Gastrocnemius medialis (tissue), 4 donors: ENCODE data around the gene PRICKLE4. TPM values are rescaled to one million over a fixed set of nuclear protein-coding genes. Genes with fewer than 3 reads are reported as not detected.

Experiments used
- ATAC-seq, 2 donors: fragments of 150-250 bp; one replicate each; pipeline ENCODE4 v1.9.1; 2016
- DNase-seq, 2 donors: peaks; one replicate each; pipeline ENCODE4 v3.0.0-alpha.2; 2019
- H3K27ac ChIP-seq, 4 donors: fragments of 200-600 bp; sonication (generic); 1 replicate in 1 of 4; 2 replicates in 3 of 4; pipeline ENCODE4 v1.5.1; 2016 to 2018; ENCODE audit warnings: mild to moderate bottlenecking in 2 of 4, moderate library complexity in 1 of 4
- H3K27me3 ChIP-seq, 3 donors: fragments of 200-600 bp; sonication (generic) in 2 of 3; 1 replicate in 1 of 3; 2 replicates in 2 of 3; pipeline versions ENCODE4 v1.5.1 to v1.6.0; 2016 to 2019; ENCODE audit warnings: mild to moderate bottlenecking in 1 of 3, moderate library complexity in 1 of 3
- H3K36me3 ChIP-seq, 2 donors: fragments of 200-600 bp; sonication (generic) in 1 of 2; one replicate each; pipeline ENCODE4 v1.5.1; 2017 to 2018
- H3K4me1 ChIP-seq, 2 donors: fragments of 200-600 bp; sonication (generic) in 1 of 2; one replicate each; pipeline ENCODE4 v1.5.1; 2016 to 2017; ENCODE audit warnings: mild to moderate bottlenecking in 2 of 2
- H3K4me3 ChIP-seq, 4 donors: fragments of 200-600 bp; sonication (generic) in 3 of 4; 1 replicate in 1 of 4; 2 replicates in 3 of 4; pipeline ENCODE4 v1.5.1; 2016 to 2019; ENCODE audit warnings: mild to moderate bottlenecking in 2 of 4
- H3K9me3 ChIP-seq, 3 donors: fragments of 200-600 bp; sonication (generic) in 2 of 3; 1 replicate in 1 of 3; 2 replicates in 2 of 3; pipeline ENCODE4 v1.5.1; 2016 to 2019
- POLR2A ChIP-seq, 2 donors: fragments of 450-650 bp; IDR thresholded peaks; one replicate each; pipeline ENCODE4 v1.6.1; 2017; ENCODE audit warnings: antibody characterized with exemption in 2 of 2, mild to moderate bottlenecking in 2 of 2, moderate library complexity in 2 of 2
- in situ Hi-C, 4 donors: fragments of 200-750 bp; cut with MboI; loops; one replicate each; pipeline versions ENCODE4 v1.15.0 to v1.8.0; 2017; ENCODE audit warnings: low sequenced_read_pairs in 4 of 4
- intact Hi-C: fragments of 100-400 bp; cut with DNase I; formaldehyde crosslinking; loops from one replicate; pipeline ENCODE4 v1.15.1; 2023; ENCODE audit warnings: low total_unique reads
- total RNA-seq, 4 donors: library from RNA; depleted of rRNA; stranded (reverse); fragments of >200 nt; gene quantifications; one replicate each; pipeline versions ENCODE4 v1.1.0 to v1.2.3, GENCODE V29; 2016
- TF ChIP-seq, protein P1 (sequence below), 5 experiments: fragments of 450-650 bp in 3 of 5; fragments of 200-600 bp in 2 of 5; sonication (generic) in 2 of 5; IDR thresholded peaks in 4 of 5; conservative IDR thresholded peaks in 1 of 5; 1 replicate in 4 of 5; 2 replicates in 1 of 5; pipeline ENCODE4 v1.5.1; 2016 to 2019; ENCODE audit warnings: antibody characterized with exemption in 5 of 5, mild to moderate bottlenecking in 3 of 5, moderate library complexity in 3 of 5

The PRICKLE4 gene
- total RNA-seq, 4 donors from 2014 or later = 0.59 to 6.2 (median 1.8) TPM

DNA sequence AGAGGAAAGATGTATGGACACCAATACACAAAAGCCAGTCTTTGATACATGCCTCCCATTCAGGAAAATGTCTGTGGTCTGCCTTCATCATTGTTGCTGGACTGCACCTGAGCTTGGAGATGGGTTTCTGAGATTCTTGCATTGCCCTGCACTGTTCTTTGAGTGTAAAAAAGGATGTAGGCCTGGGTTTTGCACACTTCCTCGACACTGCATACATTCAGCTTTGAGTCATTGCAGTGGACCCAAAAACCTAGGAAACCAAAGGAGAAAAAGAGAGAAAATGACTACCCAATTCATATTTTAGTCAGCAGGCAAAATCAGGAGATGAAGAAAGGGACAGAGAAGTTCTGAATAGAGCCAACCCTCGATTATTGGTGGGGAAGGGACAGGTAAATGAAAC is 15.9 kb downstream of the PRICKLE4 start:
- intact Hi-C loops = no loop called here
- H3K4me3 ChIP-seq = no peak overlapping the region
- peaks cover 0 to 35% of the 10 kb centered on the region in 2 donors for H3K36me3 ChIP-seq
- TF ChIP-seq, protein P1, sequence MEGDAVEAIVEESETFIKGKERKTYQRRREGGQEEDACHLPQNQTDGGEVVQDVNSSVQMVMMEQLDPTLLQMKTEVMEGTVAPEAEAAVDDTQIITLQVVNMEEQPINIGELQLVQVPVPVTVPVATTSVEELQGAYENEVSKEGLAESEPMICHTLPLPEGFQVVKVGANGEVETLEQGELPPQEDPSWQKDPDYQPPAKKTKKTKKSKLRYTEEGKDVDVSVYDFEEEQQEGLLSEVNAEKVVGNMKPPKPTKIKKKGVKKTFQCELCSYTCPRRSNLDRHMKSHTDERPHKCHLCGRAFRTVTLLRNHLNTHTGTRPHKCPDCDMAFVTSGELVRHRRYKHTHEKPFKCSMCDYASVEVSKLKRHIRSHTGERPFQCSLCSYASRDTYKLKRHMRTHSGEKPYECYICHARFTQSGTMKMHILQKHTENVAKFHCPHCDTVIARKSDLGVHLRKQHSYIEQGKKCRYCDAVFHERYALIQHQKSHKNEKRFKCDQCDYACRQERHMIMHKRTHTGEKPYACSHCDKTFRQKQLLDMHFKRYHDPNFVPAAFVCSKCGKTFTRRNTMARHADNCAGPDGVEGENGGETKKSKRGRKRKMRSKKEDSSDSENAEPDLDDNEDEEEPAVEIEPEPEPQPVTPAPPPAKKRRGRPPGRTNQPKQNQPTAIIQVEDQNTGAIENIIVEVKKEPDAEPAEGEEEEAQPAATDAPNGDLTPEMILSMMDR (IDR thresholded peaks at IDR 0.05 in 4 of 5, conservative IDR thresholded peaks at IDR 0.05 in 1 of 5) = no peak
- no peak for TF ChIP-seq POLR2A (IDR thresholded peaks at IDR 0.05)
- peaks cover 0 to 5% of the 10 kb centered on the region in 2 donors for H3K4me1 ChIP-seq
- DNase-seq (no peak), ATAC-seq (no peak)
- no peaks in the 10 kb centered on the region for H3K9me3 ChIP-seq
- H3K27ac ChIP-seq = no peak overlapping the region
- in situ Hi-C loops = loop anchor here in 2 of 4 donors (10.0 kb wide), 2 partner anchors 108 to 128 kb away; partner anchors contain the start of genes BYSL (in 1 of the 2) and MED20 (in 1 of the 2)
- no peaks in the 10 kb centered on the region for H3K27me3 ChIP-seq

DNA sequence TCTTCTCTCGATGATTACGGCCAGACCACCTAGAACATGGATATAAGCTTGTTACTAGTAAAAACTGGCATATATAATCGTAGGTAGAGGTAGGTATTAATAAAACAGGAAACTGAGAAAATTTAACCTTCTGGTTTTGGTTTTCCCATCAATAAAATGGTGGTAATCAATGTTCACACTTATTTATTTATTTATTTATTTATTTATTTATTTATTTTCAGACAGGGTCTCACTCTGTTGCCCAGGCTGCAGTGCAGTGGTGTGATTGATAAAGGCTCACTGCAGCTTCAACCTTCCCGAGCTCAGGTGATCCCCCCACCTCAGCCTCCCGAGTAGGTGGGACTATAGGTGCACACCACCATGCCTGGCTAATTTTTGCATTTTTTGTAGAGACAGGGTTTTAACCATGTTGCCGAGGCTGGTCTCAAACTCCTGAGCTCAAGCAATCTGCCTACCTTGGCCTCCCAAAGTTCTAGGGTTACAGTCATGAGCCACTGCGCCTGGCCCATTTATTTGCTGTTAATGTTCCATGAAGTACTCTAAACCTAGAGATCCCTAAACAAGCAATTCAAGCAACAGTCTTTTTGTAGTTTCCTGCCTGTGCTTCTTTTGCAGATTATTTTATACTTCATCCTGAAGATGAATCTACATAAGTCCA is 18.4 kb downstream of the PRICKLE4 start:
- H3K36me3 ChIP-seq = peaks cover 0 to 23% of the 10 kb centered on the region in 2 donors

DNA sequence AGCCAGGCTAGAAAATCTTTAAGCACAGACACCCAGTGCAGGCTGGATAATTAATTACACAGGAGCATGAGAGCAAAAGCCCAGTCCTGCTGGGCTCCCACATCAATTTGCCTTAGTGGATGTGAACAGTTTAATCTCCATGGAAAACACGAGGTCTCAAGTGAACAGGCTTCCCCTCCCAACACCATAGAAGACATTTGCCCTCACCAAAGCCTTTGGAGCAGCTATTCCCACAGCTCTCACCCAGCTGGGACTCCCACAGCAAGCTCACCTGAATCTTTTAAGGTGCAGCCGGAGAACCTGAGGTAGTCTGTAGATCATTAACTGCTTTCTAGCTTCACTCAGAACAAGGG is 19.0 kb downstream of the PRICKLE4 start:
- Histone ChIP-seq H3K9me3 (no peaks in the 10 kb centered on the region), H3K27me3 (no peaks in the 10 kb centered on the region), H3K4me1 (no peaks in the 10 kb centered on the region), H3K36me3 (peaks cover 0 to 23% of the 10 kb centered on the region in 2 donors), H3K27ac (no peak overlapping the region), H3K4me3 (no peak overlapping the region)
- intact Hi-C loops (no loop called here), in situ Hi-C loops (loop anchor here in 2 of 4 donors (10.0 kb wide), 2 partner anchors 105 to 125 kb away; partner anchors contain the start of genes BYSL (in 1 of the 2) and MED20 (in 1 of the 2))
- DNase-seq = no peak
- TF ChIP-seq, protein P1 (IDR thresholded peaks at IDR 0.05 in 4 of 5, conservative IDR thresholded peaks at IDR 0.05 in 1 of 5) = no peak
- no peak for TF ChIP-seq POLR2A (IDR thresholded peaks at IDR 0.05)
- ATAC-seq = no peak

More for the DNA sequence above, 18.4 kb downstream of the PRICKLE4 start:
- Histone ChIP-seq H3K9me3 (no peaks in the 10 kb centered on the region), H3K27ac (no peak overlapping the region), H3K27me3 (no peaks in the 10 kb centered on the region), H3K4me1 (no peaks in the 10 kb centered on the region), H3K4me3 (no peak overlapping the region)
- no peak for TF ChIP-seq POLR2A (IDR thresholded peaks at IDR 0.05)
- DNase-seq (no peak), ATAC-seq (no peak)
- intact Hi-C loops (no loop called here), in situ Hi-C loops (loop anchor here in 2 of 4 donors (10.0 kb wide), 2 partner anchors 106 to 126 kb away; partner anchors contain the start of genes BYSL (in 1 of the 2) and MED20 (in 1 of the 2))

DNA sequence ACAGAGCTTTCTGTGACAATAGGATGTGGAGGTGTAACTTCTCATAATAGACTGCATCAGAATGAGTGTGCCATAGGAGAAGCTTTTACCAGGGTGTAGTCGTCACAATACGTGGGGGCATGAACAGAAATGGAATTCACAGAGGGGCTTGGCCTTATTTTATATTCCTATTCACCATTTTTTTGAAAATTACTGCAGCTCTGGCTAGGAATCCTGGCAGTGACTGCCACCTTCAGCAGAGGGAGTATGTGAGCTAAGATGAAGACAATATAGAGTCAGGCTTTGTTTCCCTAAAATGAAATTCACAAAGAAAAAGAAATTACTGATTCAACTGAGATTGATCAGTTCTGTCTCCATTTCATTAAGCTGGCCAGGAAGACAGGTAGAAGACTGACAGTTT is 20.8 kb downstream of the PRICKLE4 start:
- no peak overlapping the region for H3K27ac ChIP-seq
- peaks cover 0 to 14% of the 10 kb centered on the region in 2 donors for H3K36me3 ChIP-seq
- H3K27me3 ChIP-seq = no peaks in the 10 kb centered on the region
- DNase-seq (no peak), ATAC-seq (no peak)
- H3K4me3 ChIP-seq = no peak overlapping the region
- no peaks in the 10 kb centered on the region for H3K4me1 ChIP-seq
- H3K9me3 ChIP-seq = no peaks in the 10 kb centered on the region
- intact Hi-C loops = no loop called here
- TF ChIP-seq POLR2A (IDR thresholded peaks at IDR 0.05) = no peak
- TF ChIP-seq, protein P1 (IDR thresholded peaks at IDR 0.05 in 4 of 5, conservative IDR thresholded peaks at IDR 0.05 in 1 of 5) = no peak
- in situ Hi-C loops = no loop called here

DNA sequence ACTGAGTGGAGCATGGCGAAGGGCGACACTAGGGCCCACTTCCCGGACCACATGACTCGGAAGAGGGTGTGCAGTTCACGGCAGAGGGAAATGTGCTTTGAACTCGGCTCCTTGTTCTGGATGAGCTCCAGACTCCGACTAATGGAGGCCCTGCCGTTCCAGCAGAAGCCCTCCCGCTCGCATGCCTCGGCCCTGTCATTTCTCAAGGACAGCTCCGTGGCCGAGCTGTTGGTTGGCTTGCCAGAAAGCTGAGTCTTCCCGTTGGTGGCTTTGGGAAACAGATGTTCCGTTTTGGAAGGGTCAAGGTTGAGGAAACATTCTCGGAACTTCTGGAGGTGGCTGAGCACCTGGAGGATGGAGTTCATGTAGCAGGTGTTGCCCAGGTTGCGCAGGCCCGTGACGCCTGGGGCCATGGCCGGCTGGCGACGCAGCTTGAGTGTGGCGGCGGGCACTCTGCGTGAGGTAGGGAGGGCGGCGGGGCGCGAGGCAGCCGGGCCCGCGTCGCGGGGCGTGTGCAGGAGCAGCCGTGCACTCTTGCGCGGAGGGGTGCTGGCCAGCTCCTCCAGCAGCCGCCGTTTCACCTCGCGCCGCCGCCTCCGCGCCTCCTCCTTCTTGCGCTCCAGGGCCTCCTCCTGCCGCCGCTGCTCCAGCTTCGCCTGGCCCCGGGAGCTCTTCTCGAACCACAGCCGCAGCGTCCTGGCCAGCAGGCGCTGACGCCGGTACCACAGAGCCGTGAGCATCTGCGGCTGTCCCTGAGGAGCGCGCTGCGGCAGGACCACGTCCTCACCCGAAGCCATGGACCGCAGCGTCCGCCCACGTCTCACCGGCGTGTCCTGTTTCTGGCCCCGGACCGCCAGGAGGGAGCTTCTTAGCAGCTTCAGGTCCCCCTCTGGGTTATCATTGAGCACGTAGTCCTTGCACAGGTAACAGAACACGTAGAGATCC is 25.5 kb downstream of the PRICKLE4 start:
- intact Hi-C loops = no loop called here
- DNase-seq = no peak
- no peak for ATAC-seq
- in situ Hi-C loops = no loop called here
- TF ChIP-seq, protein P1 (IDR thresholded peaks at IDR 0.05 in 4 of 5, conservative IDR thresholded peaks at IDR 0.05 in 1 of 5) = no peak
- TF ChIP-seq POLR2A (IDR thresholded peaks at IDR 0.05) = no peak
- H3K27me3 ChIP-seq = no peaks in the 10 kb centered on the region
- H3K4me1 ChIP-seq = no peaks in the 10 kb centered on the region
- H3K36me3 ChIP-seq = no peaks in the 10 kb centered on the region
- H3K27ac ChIP-seq = no peak overlapping the region
- no peak overlapping the region for H3K4me3 ChIP-seq
- no peaks in the 10 kb centered on the region for H3K9me3 ChIP-seq
